HEK293 (cell line): ENCODE results near the gene GABPB1.

Experiments
- ZNF24 ChIP-seq: fragments of 450-650 bp; formaldehyde crosslinking; IDR thresholded peaks from 2 replicates; pipeline ENCODE4 v1.5.1; 2016; ENCODE audit warnings: missing biosample characterization, missing genetic modification characterization
- ZNF707 ChIP-seq: fragments of 450-650 bp; formaldehyde crosslinking; IDR thresholded peaks from 2 replicates; pipeline ENCODE4 v1.5.1; 2016; ENCODE audit warnings: missing biosample characterization, missing genetic modification characterization
- ZNF785 ChIP-seq: fragments of 450-650 bp; formaldehyde crosslinking; IDR thresholded peaks from 2 replicates; pipeline ENCODE4 v1.5.1; 2016; ENCODE audit warnings: missing biosample characterization, missing genetic modification characterization
- ZNF791 ChIP-seq: fragments of 450-650 bp; formaldehyde crosslinking; IDR thresholded peaks from 2 replicates; pipeline ENCODE4 v1.5.1; 2016; ENCODE audit warnings: missing biosample characterization, missing genetic modification characterization
- TF ChIP-seq, protein P1 (sequence below): fragments of 450-650 bp; formaldehyde crosslinking; IDR thresholded peaks from 2 replicates; pipeline ENCODE4 v1.5.1; 2016; ENCODE audit warnings: missing biosample characterization, missing genetic modification characterization

DNA sequence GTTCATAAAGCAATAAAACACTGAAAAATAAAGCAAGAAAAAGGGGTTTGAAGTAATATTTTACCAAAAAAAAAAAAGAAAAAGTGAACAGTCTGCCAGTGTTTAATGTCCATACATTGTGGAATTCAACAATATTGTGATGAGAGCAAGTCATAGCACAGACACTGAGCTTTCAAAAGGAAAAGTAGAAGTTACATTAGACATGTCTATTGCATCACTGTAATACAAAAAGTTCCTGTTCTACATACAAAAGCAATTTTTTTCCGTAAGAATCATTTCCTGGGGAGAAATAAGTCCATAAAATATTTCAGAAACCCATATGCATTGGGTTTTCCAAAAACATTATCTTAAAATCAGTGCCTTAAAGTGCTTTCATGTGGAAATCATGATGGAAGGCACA is 77.6 kb downstream of the GABPB1 start:
- TF ChIP-seq, protein P1, sequence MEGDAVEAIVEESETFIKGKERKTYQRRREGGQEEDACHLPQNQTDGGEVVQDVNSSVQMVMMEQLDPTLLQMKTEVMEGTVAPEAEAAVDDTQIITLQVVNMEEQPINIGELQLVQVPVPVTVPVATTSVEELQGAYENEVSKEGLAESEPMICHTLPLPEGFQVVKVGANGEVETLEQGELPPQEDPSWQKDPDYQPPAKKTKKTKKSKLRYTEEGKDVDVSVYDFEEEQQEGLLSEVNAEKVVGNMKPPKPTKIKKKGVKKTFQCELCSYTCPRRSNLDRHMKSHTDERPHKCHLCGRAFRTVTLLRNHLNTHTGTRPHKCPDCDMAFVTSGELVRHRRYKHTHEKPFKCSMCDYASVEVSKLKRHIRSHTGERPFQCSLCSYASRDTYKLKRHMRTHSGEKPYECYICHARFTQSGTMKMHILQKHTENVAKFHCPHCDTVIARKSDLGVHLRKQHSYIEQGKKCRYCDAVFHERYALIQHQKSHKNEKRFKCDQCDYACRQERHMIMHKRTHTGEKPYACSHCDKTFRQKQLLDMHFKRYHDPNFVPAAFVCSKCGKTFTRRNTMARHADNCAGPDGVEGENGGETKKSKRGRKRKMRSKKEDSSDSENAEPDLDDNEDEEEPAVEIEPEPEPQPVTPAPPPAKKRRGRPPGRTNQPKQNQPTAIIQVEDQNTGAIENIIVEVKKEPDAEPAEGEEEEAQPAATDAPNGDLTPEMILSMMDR (tag by site-specific recombination): no peak
- TF ChIP-seq ZNF707 (tag by site-specific recombination) (no peak), ZNF791 (tag by site-specific recombination) (no peak), ZNF785 (tag by site-specific recombination) (no peak), ZNF24 (tag by site-specific recombination) (no peak)
